ENCODE results near the gene ZNF474. TPM values are rescaled to one million over a fixed set of nuclear protein-coding genes. Genes with fewer than 3 reads are reported as not detected.

The ZNF474 gene
- total and polyA plus RNA-seq, 4 donors = 0.03 to 0.25 (median 0.23) TPM; not detected in 1

DNA sequence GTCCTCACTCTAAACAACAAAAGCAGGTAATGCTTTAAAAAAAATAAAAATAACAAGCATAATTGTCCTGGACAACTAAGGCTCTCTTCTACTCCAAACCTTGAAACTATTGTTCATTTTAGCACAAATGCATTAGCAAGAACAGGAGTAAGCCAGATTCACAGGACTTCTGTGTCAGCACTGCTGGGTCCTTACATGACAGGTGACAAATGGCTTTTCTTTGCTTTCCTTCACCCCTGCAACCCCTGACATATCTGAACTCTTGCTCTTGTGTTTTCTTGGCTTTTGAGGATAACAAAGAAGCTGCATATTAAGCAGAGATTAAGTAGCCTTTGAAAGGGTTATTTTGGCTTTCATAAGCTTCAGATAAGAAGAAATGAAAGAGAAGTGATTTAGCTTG is 71.1 kb downstream of the ZNF474 start:
- DNase-seq (ENCODE audit: low spot score) = no peak
- no peaks in the 10 kb centered on the region for H3K36me3 ChIP-seq (ENCODE audit: control insufficient read depth in 4 of 4, insufficient read depth in 3 of 4, low read depth in 1 of 4, low read length in 3 of 4)
- no peak overlapping the region for H3K4me3 ChIP-seq (ENCODE audit: low read depth in 1 of 3, low read length in 3 of 3)
- no peak overlapping the region for H3K9ac ChIP-seq (ENCODE audit: low read depth in 1 of 2, low read length in 2 of 2)
- no peaks in the 10 kb centered on the region for H3K27me3 ChIP-seq (ENCODE audit: control insufficient read depth in 4 of 4, insufficient read depth in 4 of 4, low read length in 3 of 4)
- no peak overlapping the region for H3K27ac ChIP-seq (ENCODE audit: low read depth in 1 of 2, low read length in 2 of 2)
- H3K4me1 ChIP-seq (ENCODE audit: control insufficient read depth in 4 of 4, insufficient read depth in 4 of 4, low read length in 3 of 4) = no peaks in the 10 kb centered on the region
- TF ChIP-seq, protein P1, sequence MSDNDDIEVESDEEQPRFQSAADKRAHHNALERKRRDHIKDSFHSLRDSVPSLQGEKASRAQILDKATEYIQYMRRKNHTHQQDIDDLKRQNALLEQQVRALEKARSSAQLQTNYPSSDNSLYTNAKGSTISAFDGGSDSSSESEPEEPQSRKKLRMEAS (IDR thresholded peaks at IDR 0.05) = no peak
- TF ChIP-seq YY1 (IDR thresholded peaks at IDR 0.05) (no peak), GABPA (IDR thresholded peaks at IDR 0.05 in 1 of 2, conservative IDR thresholded peaks at IDR 0.05 in 1 of 2) (no peak), NR2F2 (IDR thresholded peaks at IDR 0.05) (no peak)
- TF ChIP-seq, protein P2, sequence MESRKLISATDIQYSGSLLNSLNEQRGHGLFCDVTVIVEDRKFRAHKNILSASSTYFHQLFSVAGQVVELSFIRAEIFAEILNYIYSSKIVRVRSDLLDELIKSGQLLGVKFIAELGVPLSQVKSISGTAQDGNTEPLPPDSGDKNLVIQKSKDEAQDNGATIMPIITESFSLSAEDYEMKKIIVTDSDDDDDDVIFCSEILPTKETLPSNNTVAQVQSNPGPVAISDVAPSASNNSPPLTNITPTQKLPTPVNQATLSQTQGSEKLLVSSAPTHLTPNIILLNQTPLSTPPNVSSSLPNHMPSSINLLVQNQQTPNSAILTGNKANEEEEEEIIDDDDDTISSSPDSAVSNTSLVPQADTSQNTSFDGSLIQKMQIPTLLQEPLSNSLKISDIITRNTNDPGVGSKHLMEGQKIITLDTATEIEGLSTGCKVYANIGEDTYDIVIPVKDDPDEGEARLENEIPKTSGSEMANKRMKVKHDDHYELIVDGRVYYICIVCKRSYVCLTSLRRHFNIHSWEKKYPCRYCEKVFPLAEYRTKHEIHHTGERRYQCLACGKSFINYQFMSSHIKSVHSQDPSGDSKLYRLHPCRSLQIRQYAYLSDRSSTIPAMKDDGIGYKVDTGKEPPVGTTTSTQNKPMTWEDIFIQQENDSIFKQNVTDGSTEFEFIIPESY (IDR thresholded peaks at IDR 0.05) = no peak
- no peaks in the 10 kb centered on the region for H3K9me3 ChIP-seq (ENCODE audit: control insufficient read depth in 4 of 4, low read length in 3 of 4)

DNA sequence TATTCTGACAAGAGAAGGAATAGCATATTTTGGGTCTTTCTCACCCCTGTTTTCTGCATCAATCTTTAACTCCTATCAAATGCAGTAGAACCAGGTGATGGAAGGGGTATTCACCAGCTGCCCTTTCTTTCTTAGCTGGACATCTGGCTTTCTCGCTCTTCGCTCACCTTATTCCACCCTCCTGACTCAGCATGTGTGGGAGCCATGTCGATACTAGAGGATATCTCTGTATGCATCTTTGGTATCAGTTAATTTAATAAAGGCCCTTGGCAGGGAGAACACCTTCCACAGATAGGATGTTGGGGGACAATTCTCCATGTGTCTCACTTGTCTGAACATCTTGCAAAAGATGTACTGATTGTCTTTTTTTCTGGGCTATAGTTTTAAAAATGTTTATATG is 71.5 kb downstream of the ZNF474 start:
- H3K27ac ChIP-seq (ENCODE audit: low read depth in 1 of 2, low read length in 2 of 2) = no peak overlapping the region
- H3K4me1 ChIP-seq (ENCODE audit: control insufficient read depth in 4 of 4, insufficient read depth in 4 of 4, low read length in 3 of 4) = no peaks in the 10 kb centered on the region
- 85% methylated on average over 3 of the region's 3 CpGs for WGBS
- DNase-seq (ENCODE audit: low spot score) = no peak
- H3K27me3 ChIP-seq (ENCODE audit: control insufficient read depth in 4 of 4, insufficient read depth in 4 of 4, low read length in 3 of 4) = no peaks in the 10 kb centered on the region
- no peaks in the 10 kb centered on the region for H3K9me3 ChIP-seq (ENCODE audit: control insufficient read depth in 4 of 4, low read length in 3 of 4)
- no peak overlapping the region for H3K4me3 ChIP-seq (ENCODE audit: low read depth in 1 of 3, low read length in 3 of 3)
- no peak for TF ChIP-seq GABPA (IDR thresholded peaks at IDR 0.05 in 1 of 2, conservative IDR thresholded peaks at IDR 0.05 in 1 of 2)
- no peak for TF ChIP-seq RAD21 (IDR thresholded peaks at IDR 0.05)
- TF ChIP-seq FOXA1 (IDR thresholded peaks at IDR 0.05) = no peak
- H3K36me3 ChIP-seq (ENCODE audit: control insufficient read depth in 4 of 4, insufficient read depth in 3 of 4, low read depth in 1 of 4, low read length in 3 of 4) = no peaks in the 10 kb centered on the region
- no peak overlapping the region for H3K9ac ChIP-seq (ENCODE audit: low read depth in 1 of 2, low read length in 2 of 2)

DNA sequence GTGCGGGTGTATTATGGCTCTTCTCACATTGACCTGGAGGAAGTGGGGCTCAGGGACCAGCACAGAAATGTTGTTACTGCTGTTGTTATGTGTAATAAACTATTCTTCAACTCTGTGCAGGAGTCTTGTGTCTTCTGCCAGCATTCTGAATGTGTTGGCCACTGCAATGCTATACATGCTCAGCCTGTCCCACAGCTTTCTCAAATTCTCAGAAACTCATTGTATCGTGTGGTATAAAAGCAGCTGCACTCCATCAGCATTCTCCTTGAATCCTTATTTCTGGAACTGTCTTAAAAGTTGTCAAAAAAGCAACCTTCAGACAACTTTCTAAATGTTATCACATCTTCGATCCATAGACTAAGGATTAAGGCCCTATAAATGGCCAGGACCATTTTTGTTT is 72.0 kb downstream of the ZNF474 start:
- no peaks in the 10 kb centered on the region for H3K9me3 ChIP-seq (ENCODE audit: control insufficient read depth in 4 of 4, low read length in 3 of 4)
- H3K9ac ChIP-seq (ENCODE audit: low read depth in 1 of 2, low read length in 2 of 2) = no peak overlapping the region
- no peak for DNase-seq (ENCODE audit: low spot score)
- no peaks in the 10 kb centered on the region for H3K36me3 ChIP-seq (ENCODE audit: control insufficient read depth in 4 of 4, insufficient read depth in 3 of 4, low read depth in 1 of 4, low read length in 3 of 4)
- TF ChIP-seq RXRA (IDR thresholded peaks at IDR 0.05) = no peak
- TF ChIP-seq GABPA (IDR thresholded peaks at IDR 0.05 in 1 of 2, conservative IDR thresholded peaks at IDR 0.05 in 1 of 2) = no peak
- TF ChIP-seq, protein P2 (IDR thresholded peaks at IDR 0.05) = no peak
- TF ChIP-seq JUND (IDR thresholded peaks at IDR 0.05) = no peak
- TF ChIP-seq, protein P1 (IDR thresholded peaks at IDR 0.05) = no peak
- no peak for TF ChIP-seq SP1 (IDR thresholded peaks at IDR 0.05)
- TF ChIP-seq, protein P3, sequence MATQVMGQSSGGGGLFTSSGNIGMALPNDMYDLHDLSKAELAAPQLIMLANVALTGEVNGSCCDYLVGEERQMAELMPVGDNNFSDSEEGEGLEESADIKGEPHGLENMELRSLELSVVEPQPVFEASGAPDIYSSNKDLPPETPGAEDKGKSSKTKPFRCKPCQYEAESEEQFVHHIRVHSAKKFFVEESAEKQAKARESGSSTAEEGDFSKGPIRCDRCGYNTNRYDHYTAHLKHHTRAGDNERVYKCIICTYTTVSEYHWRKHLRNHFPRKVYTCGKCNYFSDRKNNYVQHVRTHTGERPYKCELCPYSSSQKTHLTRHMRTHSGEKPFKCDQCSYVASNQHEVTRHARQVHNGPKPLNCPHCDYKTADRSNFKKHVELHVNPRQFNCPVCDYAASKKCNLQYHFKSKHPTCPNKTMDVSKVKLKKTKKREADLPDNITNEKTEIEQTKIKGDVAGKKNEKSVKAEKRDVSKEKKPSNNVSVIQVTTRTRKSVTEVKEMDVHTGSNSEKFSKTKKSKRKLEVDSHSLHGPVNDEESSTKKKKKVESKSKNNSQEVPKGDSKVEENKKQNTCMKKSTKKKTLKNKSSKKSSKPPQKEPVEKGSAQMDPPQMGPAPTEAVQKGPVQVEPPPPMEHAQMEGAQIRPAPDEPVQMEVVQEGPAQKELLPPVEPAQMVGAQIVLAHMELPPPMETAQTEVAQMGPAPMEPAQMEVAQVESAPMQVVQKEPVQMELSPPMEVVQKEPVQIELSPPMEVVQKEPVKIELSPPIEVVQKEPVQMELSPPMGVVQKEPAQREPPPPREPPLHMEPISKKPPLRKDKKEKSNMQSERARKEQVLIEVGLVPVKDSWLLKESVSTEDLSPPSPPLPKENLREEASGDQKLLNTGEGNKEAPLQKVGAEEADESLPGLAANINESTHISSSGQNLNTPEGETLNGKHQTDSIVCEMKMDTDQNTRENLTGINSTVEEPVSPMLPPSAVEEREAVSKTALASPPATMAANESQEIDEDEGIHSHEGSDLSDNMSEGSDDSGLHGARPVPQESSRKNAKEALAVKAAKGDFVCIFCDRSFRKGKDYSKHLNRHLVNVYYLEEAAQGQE (IDR thresholded peaks at IDR 0.05) = no peak
- no peak for TF ChIP-seq FOXA1 (IDR thresholded peaks at IDR 0.05)
- no peak for TF ChIP-seq TAF1 (conservative IDR thresholded peaks at IDR 0.05)
- no peak for TF ChIP-seq NR2F2 (IDR thresholded peaks at IDR 0.05)
- no peak for TF ChIP-seq YY1 (IDR thresholded peaks at IDR 0.05)
- TF ChIP-seq, protein P4, sequence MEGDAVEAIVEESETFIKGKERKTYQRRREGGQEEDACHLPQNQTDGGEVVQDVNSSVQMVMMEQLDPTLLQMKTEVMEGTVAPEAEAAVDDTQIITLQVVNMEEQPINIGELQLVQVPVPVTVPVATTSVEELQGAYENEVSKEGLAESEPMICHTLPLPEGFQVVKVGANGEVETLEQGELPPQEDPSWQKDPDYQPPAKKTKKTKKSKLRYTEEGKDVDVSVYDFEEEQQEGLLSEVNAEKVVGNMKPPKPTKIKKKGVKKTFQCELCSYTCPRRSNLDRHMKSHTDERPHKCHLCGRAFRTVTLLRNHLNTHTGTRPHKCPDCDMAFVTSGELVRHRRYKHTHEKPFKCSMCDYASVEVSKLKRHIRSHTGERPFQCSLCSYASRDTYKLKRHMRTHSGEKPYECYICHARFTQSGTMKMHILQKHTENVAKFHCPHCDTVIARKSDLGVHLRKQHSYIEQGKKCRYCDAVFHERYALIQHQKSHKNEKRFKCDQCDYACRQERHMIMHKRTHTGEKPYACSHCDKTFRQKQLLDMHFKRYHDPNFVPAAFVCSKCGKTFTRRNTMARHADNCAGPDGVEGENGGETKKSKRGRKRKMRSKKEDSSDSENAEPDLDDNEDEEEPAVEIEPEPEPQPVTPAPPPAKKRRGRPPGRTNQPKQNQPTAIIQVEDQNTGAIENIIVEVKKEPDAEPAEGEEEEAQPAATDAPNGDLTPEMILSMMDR (IDR thresholded peaks at IDR 0.05; ENCODE audit: low read depth, low read length, missing input control) = no peak
- 91% methylated on average over 3 of the region's 3 CpGs for WGBS
- no peaks in the 10 kb centered on the region for H3K4me1 ChIP-seq (ENCODE audit: control insufficient read depth in 4 of 4, insufficient read depth in 4 of 4, low read length in 3 of 4)
- no peak overlapping the region for H3K4me3 ChIP-seq (ENCODE audit: low read depth in 1 of 3, low read length in 3 of 3)
- no peak overlapping the region for H3K27ac ChIP-seq (ENCODE audit: low read depth in 1 of 2, low read length in 2 of 2)
- H3K27me3 ChIP-seq (ENCODE audit: control insufficient read depth in 4 of 4, insufficient read depth in 4 of 4, low read length in 3 of 4) = no peaks in the 10 kb centered on the region

Data from liver (tissue), 9 donors.